ENCODE measurements around the gene DHRS3. TPM values are rescaled to one million over a fixed set of nuclear protein-coding genes. Genes with fewer than 3 reads are reported as not detected.

The DHRS3 gene
- total RNA-seq, 4 donors from 2014 or later = 180 to 449 (median 358) TPM

GRCh38 chr1:12601700-12602658, 16.0 kb downstream of the DHRS3 start:
- WGBS, 2 donors = 34 to 42% methylated on average over 13 of the region's 13 CpGs
- Histone ChIP-seq H3K36me3 (peaks cover 0 to 17% (median 0%) of the 10 kb centered on the region in 3 donors), H3K27me3 (no peaks in the 10 kb centered on the region), H3K27ac (peak overlapping the region; percentile 16 to 91 (median 81)), H3K4me3 (no peak overlapping the region), H3K9me3 (no peaks in the 10 kb centered on the region), H3K4me1 (peaks cover 6 to 92% (median 71%) of the 10 kb centered on the region in 4 donors)
- no peak for DNase-seq (ENCODE audit: low spot score in 2 of 2)
- TF ChIP-seq, protein P1, sequence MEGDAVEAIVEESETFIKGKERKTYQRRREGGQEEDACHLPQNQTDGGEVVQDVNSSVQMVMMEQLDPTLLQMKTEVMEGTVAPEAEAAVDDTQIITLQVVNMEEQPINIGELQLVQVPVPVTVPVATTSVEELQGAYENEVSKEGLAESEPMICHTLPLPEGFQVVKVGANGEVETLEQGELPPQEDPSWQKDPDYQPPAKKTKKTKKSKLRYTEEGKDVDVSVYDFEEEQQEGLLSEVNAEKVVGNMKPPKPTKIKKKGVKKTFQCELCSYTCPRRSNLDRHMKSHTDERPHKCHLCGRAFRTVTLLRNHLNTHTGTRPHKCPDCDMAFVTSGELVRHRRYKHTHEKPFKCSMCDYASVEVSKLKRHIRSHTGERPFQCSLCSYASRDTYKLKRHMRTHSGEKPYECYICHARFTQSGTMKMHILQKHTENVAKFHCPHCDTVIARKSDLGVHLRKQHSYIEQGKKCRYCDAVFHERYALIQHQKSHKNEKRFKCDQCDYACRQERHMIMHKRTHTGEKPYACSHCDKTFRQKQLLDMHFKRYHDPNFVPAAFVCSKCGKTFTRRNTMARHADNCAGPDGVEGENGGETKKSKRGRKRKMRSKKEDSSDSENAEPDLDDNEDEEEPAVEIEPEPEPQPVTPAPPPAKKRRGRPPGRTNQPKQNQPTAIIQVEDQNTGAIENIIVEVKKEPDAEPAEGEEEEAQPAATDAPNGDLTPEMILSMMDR (IDR thresholded peaks at IDR 0.05) = no peak
- TF ChIP-seq POLR2A (IDR thresholded peaks at IDR 0.05) = no peak
- TF ChIP-seq EP300 (IDR thresholded peaks at IDR 0.05) = peak in 1 of 2 donors; percentile 50

DNA sequence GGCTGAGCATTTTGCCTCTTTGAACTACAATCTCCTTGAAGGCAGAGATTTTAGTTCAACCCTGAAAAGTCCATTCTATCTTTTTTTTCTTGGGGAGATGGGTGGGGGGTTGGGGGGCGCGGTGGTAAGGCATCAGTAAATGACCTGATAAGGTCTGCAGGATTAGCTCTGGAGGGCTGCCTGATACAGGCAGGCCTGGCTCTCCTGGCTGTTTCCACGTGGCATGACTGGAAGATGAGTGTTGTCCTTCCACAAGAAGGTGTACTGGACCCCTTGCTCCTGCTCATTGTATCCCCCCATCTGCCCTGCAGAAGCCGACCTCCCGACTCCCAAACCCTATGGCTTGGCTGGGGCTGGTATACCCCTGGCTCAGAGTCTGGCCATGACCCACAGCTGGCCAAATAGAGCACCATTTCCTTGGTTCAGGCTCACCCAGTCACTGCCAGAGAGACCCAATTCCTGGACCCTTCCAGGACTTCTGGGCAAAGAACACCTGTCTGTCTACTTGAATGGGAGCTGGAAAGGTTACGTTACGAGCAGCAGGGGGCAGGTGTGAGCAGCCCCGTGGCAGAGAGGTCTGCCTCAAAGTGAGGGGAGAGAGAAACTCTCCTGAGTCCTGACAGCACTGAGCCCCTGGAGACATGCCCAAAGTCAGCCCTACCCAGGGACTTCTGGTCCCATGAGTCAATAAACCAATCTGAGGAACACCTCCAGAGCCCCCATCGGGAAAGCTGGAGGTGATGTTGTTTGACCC, 17.0 kb downstream of the DHRS3 start:
- Histone ChIP-seq H3K9me3 (no peaks in the 10 kb centered on the region), H3K27me3 (no peaks in the 10 kb centered on the region), H3K4me1 (peaks cover 6 to 98% (median 80%) of the 10 kb centered on the region in 4 donors), H3K36me3 (peaks cover 0 to 10% (median 0%) of the 10 kb centered on the region in 3 donors), H3K4me3 (no peak overlapping the region), H3K27ac (peak overlapping the region; percentile 16 to 91 (median 81))
- no peak for DNase-seq (ENCODE audit: low spot score in 2 of 2)
- WGBS, 2 donors = 50 to 57% methylated on average over 9 of the region's 9 CpGs
- TF ChIP-seq, protein P1 (IDR thresholded peaks at IDR 0.05) = peak; percentile 14 to 44 (median 27)
- TF ChIP-seq EP300 (IDR thresholded peaks at IDR 0.05) = no peak

DNA sequence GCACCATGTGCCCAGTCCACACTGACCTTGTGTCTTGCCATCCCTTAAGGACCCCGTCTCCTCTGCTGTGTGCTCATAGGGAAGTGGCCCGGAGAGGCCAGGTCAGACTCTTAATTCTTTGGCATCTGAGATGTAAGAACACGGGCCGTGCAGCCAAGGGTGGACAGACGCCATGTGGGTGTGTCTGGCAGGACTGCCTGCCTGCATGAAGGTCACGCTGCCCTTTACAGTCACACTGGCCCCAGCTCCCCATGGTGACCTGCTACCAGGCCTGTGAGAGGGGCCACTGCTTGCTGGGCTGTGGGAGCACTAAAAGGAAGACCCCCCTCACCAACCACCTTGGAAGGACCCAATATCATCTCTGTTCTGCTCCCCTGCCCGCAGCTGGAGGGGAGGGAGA, 17.7 kb downstream of the DHRS3 start:
- H3K9me3 ChIP-seq = no peaks in the 10 kb centered on the region
- H3K4me1 ChIP-seq = peaks cover 6 to 100% (median 88%) of the 10 kb centered on the region in 4 donors
- H3K27ac ChIP-seq = peak overlapping the region; percentile 32 to 91 (median 62)
- no peak overlapping the region for H3K4me3 ChIP-seq
- 18 to 29% methylated on average over 5 to 7 of the region's 7 CpGs for WGBS, 2 donors
- DNase-seq (ENCODE audit: low spot score in 2 of 2) = peak in 1 of 2 donors; percentile 55
- TF ChIP-seq POLR2A (IDR thresholded peaks at IDR 0.05) = no peak
- peak in 1 of 2 donors; percentile 46 for TF ChIP-seq EP300 (IDR thresholded peaks at IDR 0.05)
- TF ChIP-seq, protein P1 (IDR thresholded peaks at IDR 0.05) = no peak
- H3K36me3 ChIP-seq = peaks cover 0 to 10% (median 0%) of the 10 kb centered on the region in 3 donors
- no peaks in the 10 kb centered on the region for H3K27me3 ChIP-seq

- Histone ChIP-seq H3K27ac (peak overlapping the region; percentile 32 to 91 (median 62)), H3K4me1 (peaks cover 6 to 100% (median 94%) of the 10 kb centered on the region in 4 donors), H3K4me3 (no peak overlapping the region), H3K9me3 (no peaks in the 10 kb centered on the region), H3K27me3 (no peaks in the 10 kb centered on the region), H3K36me3 (peaks cover 0 to 10% (median 0%) of the 10 kb centered on the region in 3 donors)
- no peak for DNase-seq (ENCODE audit: low spot score in 2 of 2)
- TF ChIP-seq POLR2A (IDR thresholded peaks at IDR 0.05) (no peak), EP300 (IDR thresholded peaks at IDR 0.05) (no peak)
- TF ChIP-seq, protein P1 (IDR thresholded peaks at IDR 0.05) = no peak
- WGBS, 2 donors = 47 to 58% methylated on average over 5 of the region's 5 CpGs
Measured at GRCh38 chr1:12599657-12600056, 18.4 kb downstream of the DHRS3 start.
